ENCODE data around the gene ABR. TPM values are rescaled to one million over a fixed set of nuclear protein-coding genes. Genes with fewer than 3 reads are reported as not detected.

Gene ABR
- polyA plus RNA-seq, 3 donors = 19.8 to 160 (median 26.0) TPM

DNA sequence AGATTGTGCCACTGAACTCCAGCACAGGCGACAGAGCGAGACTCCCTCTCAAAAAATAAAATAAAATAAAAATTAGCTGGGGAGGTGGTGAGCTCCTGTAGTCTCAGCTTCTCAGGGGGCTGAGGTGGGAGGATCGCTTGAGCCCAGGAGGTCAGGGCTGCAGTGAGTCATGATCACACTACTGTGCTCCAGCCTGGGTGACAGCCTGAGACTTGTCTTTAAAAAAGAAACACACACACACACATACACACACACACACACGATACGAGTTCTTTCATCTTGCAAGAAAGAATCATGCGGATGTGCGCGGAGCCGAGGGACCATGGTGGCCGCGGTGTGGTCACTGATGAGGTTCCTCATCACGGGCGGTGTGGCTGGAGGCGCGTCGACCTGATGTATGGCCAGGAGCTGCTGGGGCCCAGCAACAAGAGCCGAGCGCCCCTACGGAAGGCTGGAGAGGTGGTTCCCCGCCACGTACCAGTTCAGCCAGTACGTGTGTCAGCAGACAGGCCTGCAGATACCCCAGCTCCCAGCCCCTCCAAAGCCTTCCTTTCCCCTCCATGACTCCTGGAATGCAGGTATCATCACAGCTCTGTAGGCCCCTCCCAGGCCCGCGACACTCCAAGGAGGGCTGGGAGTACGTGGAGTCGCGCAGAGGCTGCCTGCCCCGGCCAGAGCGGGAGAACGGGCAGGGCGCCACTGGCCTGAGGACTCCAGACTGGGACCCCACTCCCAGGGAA is 220.9 kb downstream of the ABR start:
- no peak for DNase-seq
- peaks cover 0 to 3% (median 0%) of the 10 kb centered on the region in 7 donors for H3K9me3 Mint-ChIP-seq
- H3K79me2 ChIP-seq (ENCODE audit: insufficient read depth, low read length) = no peaks in the 10 kb centered on the region

GRCh38 chr17:957856-958421 is 221.8 kb downstream of the ABR start:
- Mint-ChIP-seq H3K4me1 (no peaks in the 10 kb centered on the region), H3K27me3 (ENCODE audit: low read depth in 3 of 3) (peaks cover 5 to 18% (median 16%) of the 10 kb centered on the region in 3 donors), H3K4me3 (no peak overlapping the region), H3K27ac (no peak overlapping the region), H3K9me3 (peaks cover 0 to 4% (median 0%) of the 10 kb centered on the region in 7 donors), H3K36me3 (no peaks in the 10 kb centered on the region)
- H3K27ac ChIP-seq (ENCODE audit: low read depth in 1 of 2, low read length in 2 of 2) = no peak overlapping the region
- no peaks in the 10 kb centered on the region for H3K79me2 ChIP-seq (ENCODE audit: insufficient read depth, low read length)
- H4K20me1 ChIP-seq (ENCODE audit: insufficient read depth, low read length) = no peaks in the 10 kb centered on the region
- no peak overlapping the region for H3K9ac ChIP-seq (ENCODE audit: insufficient read depth, low read length, poor library complexity, severe bottlenecking)
- no peaks in the 10 kb centered on the region for H3K9me3 ChIP-seq (replicated peaks in 1 of 2; ENCODE audit: control insufficient read depth in 1 of 2, insufficient read depth in 1 of 2, low read length in 2 of 2)
- intact Hi-C loops (cut with micrococcal nuclease) = no loop called here
- no peaks in the 10 kb centered on the region for H3K36me3 ChIP-seq (replicated peaks in 1 of 2; ENCODE audit: control insufficient read depth in 1 of 2, insufficient read depth in 2 of 2, low read length in 2 of 2)
- WGBS (ENCODE audit: insufficient coverage) = 89% methylated on average over 18 of the region's 20 CpGs
- no peak overlapping the region for H3K4me2 ChIP-seq (replicated peaks; ENCODE audit: extremely low read depth, low read length, poor library complexity, severe bottlenecking)
- H2AFZ ChIP-seq (ENCODE audit: insufficient read depth, low read depth, low read length, poor library complexity, severe bottlenecking) = no peak overlapping the region
- H3K4me1 ChIP-seq (ENCODE audit: control insufficient read depth in 1 of 2, insufficient read depth in 2 of 2, low read length in 2 of 2) = no peaks in the 10 kb centered on the region
- H3K4me3 ChIP-seq (replicated peaks in 1 of 3; ENCODE audit: low read depth in 2 of 3, low read length in 3 of 3) = no peak overlapping the region
- H3K27me3 ChIP-seq (ENCODE audit: control insufficient read depth in 2 of 2, insufficient read depth in 2 of 2, low read length in 2 of 2) = no peaks in the 10 kb centered on the region
- DNase-seq = no peak
- no peak for TF ChIP-seq CTCF (IDR thresholded peaks at IDR 0.05)

More for the DNA sequence above, 220.9 kb downstream of the ABR start:
- no peaks in the 10 kb centered on the region for H3K9me3 ChIP-seq (replicated peaks in 1 of 2; ENCODE audit: control insufficient read depth in 1 of 2, insufficient read depth in 1 of 2, low read length in 2 of 2)
- no peak overlapping the region for H3K9ac ChIP-seq (ENCODE audit: insufficient read depth, low read length, poor library complexity, severe bottlenecking)
- intact Hi-C loops (cut with micrococcal nuclease) = no loop called here
- Mint-ChIP-seq H3K4me3 (no peak overlapping the region), H3K36me3 (no peaks in the 10 kb centered on the region), H3K27me3 (ENCODE audit: low read depth in 3 of 3) (peaks cover 6 to 22% (median 15%) of the 10 kb centered on the region in 3 donors), H3K27ac (no peak overlapping the region), H3K4me1 (no peaks in the 10 kb centered on the region)
- H3K4me3 ChIP-seq (replicated peaks in 1 of 3; ENCODE audit: low read depth in 2 of 3, low read length in 3 of 3) = no peak overlapping the region
- no peaks in the 10 kb centered on the region for H3K4me1 ChIP-seq (ENCODE audit: control insufficient read depth in 1 of 2, insufficient read depth in 2 of 2, low read length in 2 of 2)
- 88% methylated on average over 19 of the region's 31 CpGs for WGBS (ENCODE audit: insufficient coverage)
- H3K4me2 ChIP-seq (replicated peaks; ENCODE audit: extremely low read depth, low read length, poor library complexity, severe bottlenecking) = no peak overlapping the region
- H3K27me3 ChIP-seq (ENCODE audit: control insufficient read depth in 2 of 2, insufficient read depth in 2 of 2, low read length in 2 of 2) = no peaks in the 10 kb centered on the region
- H2AFZ ChIP-seq (ENCODE audit: insufficient read depth, low read depth, low read length, poor library complexity, severe bottlenecking) = no peak overlapping the region
- no peak for TF ChIP-seq CTCF (IDR thresholded peaks at IDR 0.05)
- no peaks in the 10 kb centered on the region for H3K36me3 ChIP-seq (replicated peaks in 1 of 2; ENCODE audit: control insufficient read depth in 1 of 2, insufficient read depth in 2 of 2, low read length in 2 of 2)
- H4K20me1 ChIP-seq (ENCODE audit: insufficient read depth, low read length) = no peaks in the 10 kb centered on the region
- H3K27ac ChIP-seq (ENCODE audit: low read depth in 1 of 2, low read length in 2 of 2) = no peak overlapping the region
